PFSK-1 (cell line): ENCODE results near the gene CELF1.

ENCODE experiments used
- FOXP2 ChIP-seq: optimal IDR thresholded peaks from 2 replicates; pipeline ENCODE3; 2011; ENCODE audit warnings: borderline replicate concordance, control low read depth, inconsistent platforms; ENCODE audit not compliant: insufficient read depth; ENCODE audit errors: extremely low read length, extremely low read depth
- POLR2AphosphoS5 ChIP-seq: IDR thresholded peaks from 2 replicates; pipeline ENCODE4 v1.6.1; 2012; ENCODE audit warnings: low read depth, mild to moderate bottlenecking, control low read depth, low read length, moderate library complexity
- REST ChIP-seq, 2 experiments: IDR thresholded peaks; 2 replicates each; pipeline versions ENCODE4 v1.6.1 to v1.8.0; 2011 to 2012; ENCODE audit warnings: low read depth in 2 of 2, low read length in 2 of 2, control low read depth in 1 of 2, inconsistent platforms in 1 of 2, mild to moderate bottlenecking in 1 of 2, moderate library complexity in 1 of 2; ENCODE audit not compliant: insufficient read depth in 1 of 2
- SIN3A ChIP-seq: IDR thresholded peaks from 2 replicates; pipeline ENCODE4 v1.6.1; 2012; ENCODE audit warnings: mild to moderate bottlenecking, low read length, moderate library complexity, borderline replicate concordance; ENCODE audit not compliant: insufficient read depth
- TAF1 ChIP-seq: IDR thresholded peaks from 2 replicates; pipeline ENCODE4 v1.6.1; 2012; ENCODE audit warnings: low read length, control low read depth, borderline replicate concordance; ENCODE audit not compliant: insufficient read depth

Gene CELF1

GRCh38 chr11:47589584-47589976, 36.6 kb upstream of the CELF1 start:
- TF ChIP-seq REST (IDR thresholded peaks at IDR 0.05; ENCODE audit: insufficient read depth in 1 of 2, low read depth in 2 of 2, low read length in 2 of 2), result no peak
- no peak for TF ChIP-seq FOXP2
- no peak for TF ChIP-seq TAF1
- no peak for TF ChIP-seq POLR2AphosphoS5
- TF ChIP-seq SIN3A, result no peak

GRCh38 chr11:47589118-47589517, 36.2 kb upstream of the CELF1 start:
- TF ChIP-seq REST (IDR thresholded peaks at IDR 0.05; ENCODE audit: insufficient read depth in 1 of 2, low read depth in 2 of 2, low read length in 2 of 2) (no peak), TAF1 (no peak), POLR2AphosphoS5 (no peak), FOXP2 (no peak), SIN3A (no peak)

- TF ChIP-seq TAF1 (no peak), REST (IDR thresholded peaks at IDR 0.05; ENCODE audit: insufficient read depth in 1 of 2, low read depth in 2 of 2, low read length in 2 of 2) (no peak), SIN3A (no peak), FOXP2 (no peak), POLR2AphosphoS5 (no peak)
These were observed 34.9 kb upstream of the CELF1 start for GRCh38 chr11:47587723-47588326.

- TF ChIP-seq REST (IDR thresholded peaks at IDR 0.05; ENCODE audit: insufficient read depth in 1 of 2, low read depth in 2 of 2, low read length in 2 of 2) (no peak), TAF1 (no peak), FOXP2 (no peak), POLR2AphosphoS5 (no peak), SIN3A (no peak)
These were observed 34.2 kb upstream of the CELF1 start for GRCh38 chr11:47587039-47587716.
